22Rv1 (cell line): Measurements from ENCODE around the gene ASB15.
"Not testable (repeated sequence)": the region's sequence is repeated elsewhere in the genome, so short reads cannot be mapped to it uniquely, and the experiment has no call there.

Experiments used
- H3K27ac ChIP-seq: fragments of 450-650 bp; 2 replicates; pipeline ENCODE4 v1.5.1; 2017
- ZFX ChIP-seq: fragments of 450-650 bp; IDR thresholded peaks from 2 replicates; pipeline ENCODE4 v1.6.1; 2017; ENCODE audit warnings: antibody characterized with exemption, borderline replicate concordance
- TF ChIP-seq, protein P1 (sequence below): fragments of 450-650 bp; IDR thresholded peaks from 2 replicates; pipeline ENCODE4 v1.5.1; 2017; ENCODE audit warnings: mild to moderate bottlenecking

ASB15 gene

DNA sequence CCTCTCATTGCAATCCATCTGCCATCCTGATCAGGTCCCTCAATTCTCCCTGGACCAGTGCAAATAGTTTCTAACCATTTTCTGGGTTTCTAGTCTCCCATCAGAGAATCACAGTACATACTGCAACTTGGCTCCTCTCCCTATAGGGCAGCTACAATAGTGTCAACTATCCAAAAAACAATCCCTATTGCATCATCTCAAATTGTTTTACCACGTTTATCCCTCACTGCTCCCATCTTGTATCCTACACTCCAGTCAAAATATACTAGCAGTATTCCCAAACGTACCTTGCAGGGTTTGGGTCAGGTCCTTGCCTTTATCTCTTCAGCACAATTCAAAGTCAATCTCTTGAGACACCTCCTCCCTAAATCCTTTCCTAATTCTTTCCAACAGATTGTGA, 23.6 kb downstream of the ASB15 start:
- TF ChIP-seq ZFX, result no peak
- TF ChIP-seq, protein P1, sequence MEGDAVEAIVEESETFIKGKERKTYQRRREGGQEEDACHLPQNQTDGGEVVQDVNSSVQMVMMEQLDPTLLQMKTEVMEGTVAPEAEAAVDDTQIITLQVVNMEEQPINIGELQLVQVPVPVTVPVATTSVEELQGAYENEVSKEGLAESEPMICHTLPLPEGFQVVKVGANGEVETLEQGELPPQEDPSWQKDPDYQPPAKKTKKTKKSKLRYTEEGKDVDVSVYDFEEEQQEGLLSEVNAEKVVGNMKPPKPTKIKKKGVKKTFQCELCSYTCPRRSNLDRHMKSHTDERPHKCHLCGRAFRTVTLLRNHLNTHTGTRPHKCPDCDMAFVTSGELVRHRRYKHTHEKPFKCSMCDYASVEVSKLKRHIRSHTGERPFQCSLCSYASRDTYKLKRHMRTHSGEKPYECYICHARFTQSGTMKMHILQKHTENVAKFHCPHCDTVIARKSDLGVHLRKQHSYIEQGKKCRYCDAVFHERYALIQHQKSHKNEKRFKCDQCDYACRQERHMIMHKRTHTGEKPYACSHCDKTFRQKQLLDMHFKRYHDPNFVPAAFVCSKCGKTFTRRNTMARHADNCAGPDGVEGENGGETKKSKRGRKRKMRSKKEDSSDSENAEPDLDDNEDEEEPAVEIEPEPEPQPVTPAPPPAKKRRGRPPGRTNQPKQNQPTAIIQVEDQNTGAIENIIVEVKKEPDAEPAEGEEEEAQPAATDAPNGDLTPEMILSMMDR, result no peak
- H3K27ac ChIP-seq, result no peak overlapping the region

DNA sequence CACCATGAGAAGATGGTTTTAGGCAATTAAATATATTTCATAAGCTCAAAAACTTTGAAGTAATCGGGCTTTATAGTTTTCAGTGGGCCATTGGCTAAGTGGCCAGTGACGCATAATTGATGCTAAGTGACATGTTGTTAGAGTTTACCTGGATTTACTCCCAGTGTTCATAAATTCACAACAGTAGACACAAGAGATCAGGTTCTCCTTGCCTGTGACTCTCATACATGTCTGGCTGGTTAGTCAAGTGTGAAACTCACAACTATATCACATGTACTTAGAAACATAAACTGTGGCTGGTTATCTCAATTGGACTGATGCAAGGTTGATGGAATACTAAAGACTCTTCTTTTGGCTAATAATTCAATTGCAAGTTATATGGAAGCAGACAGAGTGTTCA, 26.2 kb downstream of the ASB15 start:
- H3K27ac ChIP-seq, result no peak overlapping the region
- TF ChIP-seq ZFX, result no peak
- TF ChIP-seq, protein P1, result no peak

DNA sequence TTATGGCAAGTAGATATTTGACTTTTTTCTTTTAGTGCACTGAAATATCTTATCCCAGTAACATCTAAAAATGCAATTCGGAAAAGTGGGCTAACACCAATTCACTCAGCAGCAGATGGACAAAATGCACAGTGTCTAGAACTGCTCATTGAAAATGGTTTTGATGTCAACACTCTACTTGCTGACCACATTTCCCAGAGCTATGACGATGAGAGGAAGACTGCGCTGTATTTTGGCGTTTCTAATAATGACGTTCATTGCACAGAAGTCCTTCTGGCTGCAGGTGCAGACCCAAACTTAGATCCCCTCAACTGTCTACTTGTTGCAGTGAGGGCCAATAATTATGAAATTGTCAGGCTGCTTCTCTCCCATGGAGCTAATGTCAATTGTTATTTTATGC, 27.2 kb downstream of the ASB15 start:
- no peak for TF ChIP-seq ZFX
- TF ChIP-seq, protein P1, result no peak
- no peak overlapping the region for H3K27ac ChIP-seq

GRCh38 chr7:123629281-123629680, 27.7 kb downstream of the ASB15 start:
- no peak overlapping the region for H3K27ac ChIP-seq
- no peak for TF ChIP-seq ZFX
- TF ChIP-seq, protein P1, result no peak

DNA sequence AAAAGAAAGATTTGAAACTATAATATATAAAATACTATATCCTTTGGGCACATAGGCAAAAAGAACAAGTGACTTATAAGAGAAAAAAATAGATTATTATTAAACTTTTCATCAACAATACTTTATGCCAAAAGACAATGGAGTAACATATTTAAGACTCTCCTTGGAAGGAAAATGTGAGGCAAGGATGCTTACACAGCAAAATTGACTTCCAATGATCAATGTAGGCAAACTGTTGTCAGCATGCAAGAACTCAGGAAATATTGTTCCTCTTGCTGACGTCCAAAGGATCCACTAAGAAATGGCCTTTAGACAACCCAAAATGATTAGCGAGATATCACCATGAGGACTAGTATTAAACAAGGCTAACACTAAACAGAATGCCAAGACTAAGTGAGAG, 31.2 kb downstream of the ASB15 start:
- H3K27ac ChIP-seq, result no peak overlapping the region
- TF ChIP-seq, protein P1, result no peak
- no peak for TF ChIP-seq ZFX

- H3K27ac ChIP-seq, result no peak overlapping the region
- no peak for TF ChIP-seq ZFX
- TF ChIP-seq, protein P1, result no peak
These were observed 31.9 kb downstream of the ASB15 start for GRCh38 chr7:123633553-123633952.

- H3K27ac ChIP-seq, result not testable (repeated sequence)
These were observed 32.5 kb downstream of the ASB15 start for GRCh38 chr7:123634011-123634573.
